SIG-M5 (cell line): ENCODE measurements around the gene TMEM190.
A peak's percentile ranks its signal among the peaks of the same experiment; 100 is the strongest.
"Not testable (repeated sequence)": the region's sequence is repeated elsewhere in the genome, so short reads cannot be mapped to it uniquely, and the experiment has no call there.

Experiments used
- DNase-seq: peaks from one replicate; lab custom pipeline; 2025; lab: John Stamatoyannopoulos, UW

TMEM190 gene

GRCh38 chr19:55376241-55376933, at the start of gene TMEM190:
Gene TMEM190 (plus strand): TSS chr19:55376826. CDS start chr19:55376854, 28 bp downstream.
- no peak for DNase-seq

GRCh38 chr19:55328774-55329318, 47.8 kb upstream of the TMEM190 start:
- not testable (repeated sequence) for DNase-seq

- DNase-seq = not testable (repeated sequence)
Observed at GRCh38 chr19:55329791-55330190, 46.8 kb upstream of the TMEM190 start.

GRCh38 chr19:55333870-55334269, 42.8 kb upstream of the TMEM190 start:
- no peak for DNase-seq

- no peak for DNase-seq
Observed at GRCh38 chr19:55336101-55336500, 40.5 kb upstream of the TMEM190 start.

- peak; percentile 100 for DNase-seq
Observed at GRCh38 chr19:55339105-55339888, 37.3 kb upstream of the TMEM190 start, which contains the start of gene KMT5C. Gene KMT5C (plus strand): TSS chr19:55339876. CDS start chr19:55341937, 2,061 bp downstream.

GRCh38 chr19:55339889-55340783, 36.5 kb upstream of the TMEM190 start:
- DNase-seq = no peak

- no peak for DNase-seq
Observed at GRCh38 chr19:55340784-55341147, 35.9 kb upstream of the TMEM190 start.

- no peak for DNase-seq
Observed at GRCh38 chr19:55341171-55341588, 35.4 kb upstream of the TMEM190 start.

- no peak for DNase-seq
Observed at GRCh38 chr19:55341595-55342531, 34.8 kb upstream of the TMEM190 start.

- DNase-seq = no peak
Observed at GRCh38 chr19:55344444-55344843, 32.2 kb upstream of the TMEM190 start.

GRCh38 chr19:55345101-55345817, 31.4 kb upstream of the TMEM190 start:
- DNase-seq = no peak

- no peak for DNase-seq
Observed at GRCh38 chr19:55345818-55346724, 30.6 kb upstream of the TMEM190 start.

GRCh38 chr19:55346725-55347441, 29.7 kb upstream of the TMEM190 start:
- DNase-seq = no peak

GRCh38 chr19:55347442-55348009, 29.1 kb upstream of the TMEM190 start:
- no peak for DNase-seq

GRCh38 chr19:55348317-55349034, 28.1 kb upstream of the TMEM190 start:
- DNase-seq = no peak

- no peak for DNase-seq
Observed at GRCh38 chr19:55350620-55351315, 25.9 kb upstream of the TMEM190 start.
